Neural progenitor cell (in vitro differentiated cells): ENCODE data around the gene GJC2.

ENCODE experiments used
- EZH2 ChIP-seq: fragments of 200-600 bp; sonication (generic); IDR thresholded peaks from 2 replicates; pipeline ENCODE4 v1.6.1; 2017; ENCODE audit warnings: antibody characterized with exemption, mild to moderate bottlenecking, moderate library complexity
- EZH2phosphoT487 ChIP-seq: fragments of 200-600 bp; sonication (generic); IDR thresholded peaks from 2 replicates; pipeline ENCODE4 v1.6.1; 2017; ENCODE audit warnings: antibody characterized with exemption

- TF ChIP-seq EZH2phosphoT487 (no peak), EZH2 (no peak)
Measured at GRCh38 chr1:228117335-228117734, 32.4 kb upstream of the GJC2 start.
